Activated CD8-positive, alpha-beta T cell treated with anti-CD3 and anti-CD28 coated beads for 36 hours (primary cell): ENCODE data around the gene RNF183. TPM values are rescaled to one million over a fixed set of nuclear protein-coding genes. Genes with fewer than 3 reads are reported as not detected.
A peak's percentile ranks its signal among the peaks of the same experiment; 100 is the strongest.

Experiments
- ATAC-seq: fragments of 200-7000 bp; cut with Tn5 transposase; one replicate; pipeline ENCODE4 v1.10.0; 2021; ENCODE audit warnings: mild to moderate bottlenecking, moderate library complexity
- CTCF ChIA-PET: fragments of 350-600 bp; sonication (Branson Sonifier 250); formaldehyde crosslinking; loops from one replicate; lab custom pipeline; 2021; ENCODE audit warnings: antibody characterized with exemption; lab: Charles Lee
- POLR2A ChIA-PET: fragments of 350-600 bp; sonication (Branson Sonifier 250); formaldehyde crosslinking; loops from one replicate; lab custom pipeline; 2021; ENCODE audit warnings: antibody characterized with exemption; lab: Charles Lee
- DNase-seq: peaks from one replicate; pipeline ENCODE4 v3.0.0-alpha.2; 2020
- H3K27ac Mint-ChIP-seq: one replicate; pipeline ENCODE4 v1.8.0; 2021; ENCODE audit warnings: mild to moderate bottlenecking, mixed read lengths
- H3K27me3 Mint-ChIP-seq: one replicate; pipeline ENCODE4 v1.8.0; 2021; ENCODE audit warnings: mixed read lengths
- H3K36me3 Mint-ChIP-seq: one replicate; pipeline ENCODE4 v1.8.0; 2021; ENCODE audit warnings: low read depth, mixed read lengths
- H3K4me1 Mint-ChIP-seq: one replicate; pipeline ENCODE4 v1.8.0; 2021; ENCODE audit warnings: low read depth, mixed read lengths
- H3K4me3 Mint-ChIP-seq: one replicate; pipeline ENCODE4 v1.8.0; 2021; ENCODE audit warnings: mild to moderate bottlenecking, moderate library complexity, mixed read lengths
- H3K9me3 Mint-ChIP-seq: one replicate; pipeline ENCODE4 v1.8.0; 2021; ENCODE audit warnings: mixed read lengths
- CTCF ChIP-seq: fragments of 200-600 bp; IDR thresholded peaks from one replicate; pipeline ENCODE4 v1.8.0; 2022; ENCODE audit warnings: antibody characterized with exemption, mild to moderate bottlenecking
- intact Hi-C: fragments of 100-400 bp; cut with micrococcal nuclease; formaldehyde crosslinking; loops from one replicate; pipeline ENCODE4 v1.10.0; 2022
- total RNA-seq, 2 experiments: library from RNA; stranded (reverse); gene quantifications; one replicate each; pipeline ENCODE4 v1.2.3, GENCODE V29; 2021

RNF183 gene
- total RNA-seq, 2 experiments from 2014 or later: 0.27 TPM; not detected in 1

GRCh38 chr9:113281356-113281755, 21.8 kb downstream of the RNF183 start:
- H3K9me3 Mint-ChIP-seq: no peaks in the 10 kb centered on the region
- H3K27me3 Mint-ChIP-seq: no peaks in the 10 kb centered on the region
- peaks cover 61% of the 10 kb centered on the region for H3K36me3 Mint-ChIP-seq
- ChIA-PET CTCF (no interaction called here), POLR2A (no interaction called here)
- no peak for TF ChIP-seq CTCF
- intact Hi-C loops: no loop called here
- ATAC-seq (no peak), DNase-seq (no peak)
- H3K27ac Mint-ChIP-seq: no peak overlapping the region
- no peak overlapping the region for H3K4me3 Mint-ChIP-seq
- H3K4me1 Mint-ChIP-seq: peaks cover 27% of the 10 kb centered on the region

- H3K4me3 Mint-ChIP-seq: peak overlapping the region; percentile 11
Measured at GRCh38 chr9:113278840-113279239, 24.3 kb downstream of the RNF183 start.

GRCh38 chr9:113275157-113276131, 27.7 kb downstream of the RNF183 start, which contains the start of the genes CDC26 and PRPF4:
Gene CDC26, minus strand, starts transcription at chr9:113275572. Its CDS starts 3,065 bp downstream, at chr9:113272507.
Gene PRPF4, plus strand, starts transcription at chr9:113275658. Its CDS starts 86 bp downstream, at chr9:113275744.
- peak; percentile 99 for DNase-seq
- Mint-ChIP-seq H3K27ac (no peak within 1 kb of the TSS), H3K9me3 (no peaks in the 10 kb centered on the region), H3K4me1 (peaks cover 32% of the 10 kb centered on the region), H3K4me3 (no peak within 1 kb of the TSS), H3K36me3 (peaks cover 34% of the 10 kb centered on the region), H3K27me3 (no peaks in the 10 kb centered on the region)
- no peak for TF ChIP-seq CTCF
- intact Hi-C loops: loop anchor here (2.0 to 10.0 kb wide), 4 partner anchors 69 to 383 kb away; partner anchors contain the start of genes BSPRY and WDR31
- peak; percentile 91 for ATAC-seq
- CTCF ChIA-PET: interaction anchor here (0.5 to 4.8 kb wide), 32 partner anchors 9 to 389 kb away, joined by 3 to 55 read pairs (median 6); partner anchors contain the start of genes ALAD, BSPRY, C9orf43 and FKBP15
- POLR2A ChIA-PET: interaction anchor here (0.8 to 3.6 kb wide), 18 partner anchors 8 to 382 kb away, joined by 3 to 20 read pairs (median 4); partner anchors contain the start of genes ALAD, BSPRY, C9orf43 and FKBP15

More at GRCh38 chr9:113278840-113279239, 24.3 kb downstream of the RNF183 start:
- Mint-ChIP-seq H3K36me3 (peaks cover 49% of the 10 kb centered on the region), H3K9me3 (no peaks in the 10 kb centered on the region), H3K27ac (no peak overlapping the region), H3K27me3 (no peaks in the 10 kb centered on the region), H3K4me1 (peaks cover 32% of the 10 kb centered on the region)
- CTCF ChIA-PET: interaction anchor here (1.2 kb wide), 1 partner anchor 122 kb away, joined by 4 read pairs; the partner anchor contains the start of gene ALAD
- DNase-seq: no peak
- no peak for TF ChIP-seq CTCF
- POLR2A ChIA-PET: no interaction called here
- no peak for ATAC-seq
- intact Hi-C loops: loop anchor here (10.0 kb wide), 2 partner anchors 66 to 236 kb away; partner anchors contain the start of genes BSPRY and WDR31

- H3K36me3 Mint-ChIP-seq: peaks cover 30% of the 10 kb centered on the region
- no peaks in the 10 kb centered on the region for H3K9me3 Mint-ChIP-seq
- H3K27me3 Mint-ChIP-seq: no peaks in the 10 kb centered on the region
- ATAC-seq (peak; percentile 10), DNase-seq (peak; percentile 36)
- no peak overlapping the region for H3K4me3 Mint-ChIP-seq
- CTCF ChIA-PET: interaction anchor here (0.5 to 4.8 kb wide), 33 partner anchors 9 to 390 kb away, joined by 3 to 55 read pairs (median 5); partner anchors contain the start of genes ALAD, BSPRY, C9orf43 and FKBP15
- peaks cover 27% of the 10 kb centered on the region for H3K4me1 Mint-ChIP-seq
- H3K27ac Mint-ChIP-seq: no peak overlapping the region
- TF ChIP-seq CTCF: peak; percentile 91
- intact Hi-C loops: loop anchor here (2.0 to 10.0 kb wide), 4 partner anchors 70 to 384 kb away; partner anchors contain the start of genes BSPRY and WDR31
- POLR2A ChIA-PET: interaction anchor here (0.5 to 3.6 kb wide), 19 partner anchors 8 to 1317 kb away, joined by 3 to 20 read pairs (median 4); partner anchors contain the start of genes ALAD, BSPRY, C9orf43 and FKBP15
Measured at GRCh38 chr9:113274474-113275156, 28.6 kb downstream of the RNF183 start.
